ENCODE measurements around the gene TBXA2R. TPM values are rescaled to one million over a fixed set of nuclear protein-coding genes. Genes with fewer than 3 reads are reported as not detected.

The TBXA2R gene
- total and polyA plus RNA-seq, 2 experiments from 2014 or later = 0.42 to 0.73 TPM

- ATAC-seq (peak; percentile 71), DNase-seq (ENCODE audit: low spot score) (peak; percentile 55)
- Mint-ChIP-seq H3K36me3 (ENCODE audit: low read depth) (peaks cover 5% of the 10 kb centered on the region; the same call in 1 of the 3 replicates), H3K27ac (no peak overlapping the region), H3K4me1 (no peaks in the 10 kb centered on the region), H3K9me3 (no peaks in the 10 kb centered on the region), H3K27me3 (ENCODE audit: insufficient read depth, low read depth, poor library complexity) (peaks cover 3% of the 10 kb centered on the region), H3K4me3 (no peak overlapping the region)
- Histone ChIP-seq H4K20me1 (replicated peaks; ENCODE audit: insufficient read depth) (no peaks in the 10 kb centered on the region; the same call in 1 of the 2 replicates), H3K4me2 (no peak overlapping the region), H3K36me3 (ENCODE audit: insufficient read depth) (no peaks in the 10 kb centered on the region), H3K79me2 (replicated peaks; ENCODE audit: insufficient read depth) (no peaks in the 10 kb centered on the region), H3K4me3 (no peak overlapping the region), H2AFZ (no peak overlapping the region), H3K27me3 (ENCODE audit: insufficient read depth) (no peaks in the 10 kb centered on the region), H3K27ac (ENCODE audit: low read depth) (no peak overlapping the region), H3K4me1 (ENCODE audit: insufficient read depth) (no peaks in the 10 kb centered on the region), H3F3A (replicated peaks; ENCODE audit: low read depth) (no peaks in the 10 kb centered on the region), H3K9me2 (ENCODE audit: insufficient read depth) (no peaks in the 10 kb centered on the region)
- TF ChIP-seq, protein P1, sequence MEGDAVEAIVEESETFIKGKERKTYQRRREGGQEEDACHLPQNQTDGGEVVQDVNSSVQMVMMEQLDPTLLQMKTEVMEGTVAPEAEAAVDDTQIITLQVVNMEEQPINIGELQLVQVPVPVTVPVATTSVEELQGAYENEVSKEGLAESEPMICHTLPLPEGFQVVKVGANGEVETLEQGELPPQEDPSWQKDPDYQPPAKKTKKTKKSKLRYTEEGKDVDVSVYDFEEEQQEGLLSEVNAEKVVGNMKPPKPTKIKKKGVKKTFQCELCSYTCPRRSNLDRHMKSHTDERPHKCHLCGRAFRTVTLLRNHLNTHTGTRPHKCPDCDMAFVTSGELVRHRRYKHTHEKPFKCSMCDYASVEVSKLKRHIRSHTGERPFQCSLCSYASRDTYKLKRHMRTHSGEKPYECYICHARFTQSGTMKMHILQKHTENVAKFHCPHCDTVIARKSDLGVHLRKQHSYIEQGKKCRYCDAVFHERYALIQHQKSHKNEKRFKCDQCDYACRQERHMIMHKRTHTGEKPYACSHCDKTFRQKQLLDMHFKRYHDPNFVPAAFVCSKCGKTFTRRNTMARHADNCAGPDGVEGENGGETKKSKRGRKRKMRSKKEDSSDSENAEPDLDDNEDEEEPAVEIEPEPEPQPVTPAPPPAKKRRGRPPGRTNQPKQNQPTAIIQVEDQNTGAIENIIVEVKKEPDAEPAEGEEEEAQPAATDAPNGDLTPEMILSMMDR (conservative IDR thresholded peaks at IDR 0.05; ENCODE audit: low read depth in 2 of 2) = peak; percentile 21 to 42
- TF ChIP-seq ETS1 (IDR thresholded peaks at IDR 0.05) (no peak), STAT1 (IDR thresholded peaks at IDR 0.05; ENCODE audit: unreplicated experiment) (no peak), ZNF114 (CRISPR knock-in tag; IDR thresholded peaks at IDR 0.05) (no peak), CREB1 (CRISPR knock-in tag; IDR thresholded peaks at IDR 0.05; ENCODE audit: low read depth) (no peak)
- TF ChIP-seq, protein P2, sequence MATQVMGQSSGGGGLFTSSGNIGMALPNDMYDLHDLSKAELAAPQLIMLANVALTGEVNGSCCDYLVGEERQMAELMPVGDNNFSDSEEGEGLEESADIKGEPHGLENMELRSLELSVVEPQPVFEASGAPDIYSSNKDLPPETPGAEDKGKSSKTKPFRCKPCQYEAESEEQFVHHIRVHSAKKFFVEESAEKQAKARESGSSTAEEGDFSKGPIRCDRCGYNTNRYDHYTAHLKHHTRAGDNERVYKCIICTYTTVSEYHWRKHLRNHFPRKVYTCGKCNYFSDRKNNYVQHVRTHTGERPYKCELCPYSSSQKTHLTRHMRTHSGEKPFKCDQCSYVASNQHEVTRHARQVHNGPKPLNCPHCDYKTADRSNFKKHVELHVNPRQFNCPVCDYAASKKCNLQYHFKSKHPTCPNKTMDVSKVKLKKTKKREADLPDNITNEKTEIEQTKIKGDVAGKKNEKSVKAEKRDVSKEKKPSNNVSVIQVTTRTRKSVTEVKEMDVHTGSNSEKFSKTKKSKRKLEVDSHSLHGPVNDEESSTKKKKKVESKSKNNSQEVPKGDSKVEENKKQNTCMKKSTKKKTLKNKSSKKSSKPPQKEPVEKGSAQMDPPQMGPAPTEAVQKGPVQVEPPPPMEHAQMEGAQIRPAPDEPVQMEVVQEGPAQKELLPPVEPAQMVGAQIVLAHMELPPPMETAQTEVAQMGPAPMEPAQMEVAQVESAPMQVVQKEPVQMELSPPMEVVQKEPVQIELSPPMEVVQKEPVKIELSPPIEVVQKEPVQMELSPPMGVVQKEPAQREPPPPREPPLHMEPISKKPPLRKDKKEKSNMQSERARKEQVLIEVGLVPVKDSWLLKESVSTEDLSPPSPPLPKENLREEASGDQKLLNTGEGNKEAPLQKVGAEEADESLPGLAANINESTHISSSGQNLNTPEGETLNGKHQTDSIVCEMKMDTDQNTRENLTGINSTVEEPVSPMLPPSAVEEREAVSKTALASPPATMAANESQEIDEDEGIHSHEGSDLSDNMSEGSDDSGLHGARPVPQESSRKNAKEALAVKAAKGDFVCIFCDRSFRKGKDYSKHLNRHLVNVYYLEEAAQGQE (IDR thresholded peaks at IDR 0.05; ENCODE audit: unreplicated experiment) = no peak
Observed at GRCh38 chr19:3649888-3650287, 43.2 kb upstream of the TBXA2R start.

DNA sequence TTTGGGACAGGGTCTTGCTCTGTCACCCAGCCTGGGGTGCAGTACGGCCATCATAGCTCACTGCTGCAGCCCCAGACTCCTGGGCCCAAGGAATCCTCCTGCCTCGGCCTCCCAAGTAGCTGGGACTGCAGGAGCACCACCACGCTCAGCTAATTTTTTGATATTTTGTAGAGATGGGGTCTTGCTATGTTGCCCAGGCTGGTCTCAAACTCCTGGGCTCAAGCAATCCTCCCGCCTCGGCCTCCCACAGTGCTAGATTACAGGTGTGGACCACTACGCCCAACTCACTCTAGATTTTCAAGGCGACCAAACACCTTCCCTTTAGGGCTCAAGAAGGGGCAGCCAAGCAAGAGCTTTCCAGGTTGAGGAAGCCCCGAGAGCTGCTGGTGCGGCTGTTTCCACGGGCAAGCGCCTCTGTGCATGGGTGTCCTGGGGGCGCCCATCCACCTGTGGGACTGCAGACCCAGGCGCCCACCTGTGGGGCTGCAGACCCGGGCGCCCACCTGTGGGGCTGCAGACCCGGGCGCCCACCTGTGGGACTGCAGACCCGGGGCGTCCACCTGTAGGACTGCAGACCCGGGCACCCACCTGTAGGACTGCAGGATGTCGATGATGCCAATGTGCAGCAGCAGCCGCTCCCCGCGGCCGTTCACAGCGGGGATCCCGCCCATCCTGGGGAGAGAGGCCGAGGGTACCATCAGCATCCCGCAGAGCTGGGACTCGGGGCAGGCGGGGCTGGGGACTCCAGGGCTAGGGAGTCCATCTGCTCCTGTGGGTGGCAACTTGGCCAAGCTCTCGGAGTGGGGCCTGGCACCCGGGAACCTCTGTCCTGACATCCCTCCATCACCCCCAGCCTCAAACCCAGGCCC is 41.6 kb upstream of the TBXA2R start:
- H3K4me3 Mint-ChIP-seq = no peak overlapping the region
- H3K27me3 ChIP-seq (ENCODE audit: insufficient read depth) = no peaks in the 10 kb centered on the region
- DNase-seq (ENCODE audit: low spot score) (no peak), ATAC-seq (no peak)
- no peak overlapping the region for H3K4me3 ChIP-seq
- H3K79me2 ChIP-seq (replicated peaks; ENCODE audit: insufficient read depth) = no peaks in the 10 kb centered on the region
- H3K4me1 Mint-ChIP-seq = no peaks in the 10 kb centered on the region
- H3K9me3 Mint-ChIP-seq = no peaks in the 10 kb centered on the region
- no peaks in the 10 kb centered on the region for H3F3A ChIP-seq (replicated peaks; ENCODE audit: low read depth)
- H4K20me1 ChIP-seq (replicated peaks; ENCODE audit: insufficient read depth) = no peaks in the 10 kb centered on the region; the same call in 1 of the 2 replicates
- H3K4me1 ChIP-seq (ENCODE audit: insufficient read depth) = no peaks in the 10 kb centered on the region
- no peak overlapping the region for H3K27ac ChIP-seq (ENCODE audit: low read depth)
- peaks cover 3% of the 10 kb centered on the region for H3K27me3 Mint-ChIP-seq (ENCODE audit: insufficient read depth, low read depth, poor library complexity)
- H3K4me2 ChIP-seq = no peak overlapping the region
- no peaks in the 10 kb centered on the region for H3K9me2 ChIP-seq (ENCODE audit: insufficient read depth)
- H3K36me3 Mint-ChIP-seq (ENCODE audit: low read depth) = peaks cover 5% of the 10 kb centered on the region; the same call in 1 of the 3 replicates
- no peak overlapping the region for H2AFZ ChIP-seq
- H3K36me3 ChIP-seq (ENCODE audit: insufficient read depth) = no peaks in the 10 kb centered on the region
- no peak overlapping the region for H3K27ac Mint-ChIP-seq
- no peak for TF ChIP-seq NANOG (IDR thresholded peaks at IDR 0.05; ENCODE audit: borderline replicate concordance)

Data from GM23338 (cell line).